ENCODE results near the gene C1orf50. TPM values are rescaled to one million over a fixed set of nuclear protein-coding genes. Genes with fewer than 3 reads are reported as not detected.
A peak's percentile ranks its signal among the peaks of the same experiment; 100 is the strongest.

The C1orf50 gene
- total and polyA plus RNA-seq, 2 donors (not counting 1 experiment from before 2014, with no cell fraction given): 2.7 to 17.1 TPM

DNA sequence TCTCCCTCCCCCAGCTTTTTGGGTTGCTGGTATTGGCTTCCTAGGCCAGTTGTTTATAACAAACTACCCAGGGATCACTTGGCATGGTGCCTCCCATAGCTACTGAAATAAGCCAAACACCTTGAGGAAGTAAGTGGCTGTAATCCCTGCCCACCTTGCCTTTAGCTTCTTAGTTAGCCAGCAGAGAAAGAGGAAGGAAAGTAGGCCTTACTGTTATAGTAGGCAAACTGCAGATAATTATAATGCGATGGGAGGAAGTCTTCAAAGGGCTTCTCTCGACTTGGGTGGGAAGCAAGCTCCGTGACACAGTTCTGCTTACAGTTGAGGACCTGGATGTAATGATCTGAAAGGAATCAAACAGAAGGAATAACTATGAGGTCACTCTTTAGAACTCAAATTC, 8.4 kb upstream of the C1orf50 start:
- CTCF ChIA-PET: interaction anchor here (0.9 to 1.8 kb wide), 8 partner anchors 9 to 315 kb away, joined by 3 to 7 read pairs (median 4); partner anchors contain the start of gene YBX1
- Histone ChIP-seq H3K9ac (ENCODE audit: low read length) (no peak overlapping the region), H2AFZ (ENCODE audit: insufficient read depth, low read depth, low read length, poor library complexity, severe bottlenecking) (peak overlapping the region; percentile 11), H3K36me3 (replicated peaks in 1 of 2; ENCODE audit: control extremely low read depth in 1 of 2, control insufficient read depth in 1 of 2, extremely low read depth in 1 of 2, insufficient read depth in 2 of 2, low read length in 1 of 2) (peaks cover 13 to 37% of the 10 kb centered on the region in 2 experiments), H3K9me3 (ENCODE audit: control extremely low read depth in 1 of 3, control insufficient read depth in 2 of 3, insufficient read depth in 1 of 3, low read length in 2 of 3) (no peaks in the 10 kb centered on the region), H4K20me1 (ENCODE audit: control insufficient read depth, insufficient read depth, low read length, poor library complexity, severe bottlenecking) (no peaks in the 10 kb centered on the region), H3K27ac (ENCODE audit: low read length in 2 of 2) (peak overlapping the region; percentile 51 to 79), H3K27me3 (replicated peaks in 1 of 4; ENCODE audit: control extremely low read depth in 1 of 4, control insufficient read depth in 3 of 4, insufficient read depth in 4 of 4, low read length in 3 of 4) (no peaks in the 10 kb centered on the region), H3K4me3 (ENCODE audit: control extremely low read depth in 1 of 5, extremely low read depth in 1 of 5, insufficient read depth in 1 of 5, low read depth in 2 of 5, low read length in 4 of 5) (no peak overlapping the region), H3K4me1 (ENCODE audit: control insufficient read depth in 2 of 2, insufficient read depth in 2 of 2, low read length in 2 of 2) (peaks cover 15 to 21% of the 10 kb centered on the region in 2 donors), H3K4me2 (replicated peaks; ENCODE audit: low read depth, low read length, poor library complexity, severe bottlenecking) (peak overlapping the region; percentile 36), H3K79me2 (ENCODE audit: control insufficient read depth, insufficient read depth, low read length) (peaks cover 12% of the 10 kb centered on the region)
- no peaks in the 10 kb centered on the region for H3K9me3 Mint-ChIP-seq (ENCODE audit: insufficient read depth)
- no peak for TF ChIP-seq EZH2 (IDR thresholded peaks at IDR 0.05; ENCODE audit: borderline replicate concordance, insufficient read depth, low read depth, low read length, poor library complexity, severe bottlenecking)
- TF ChIP-seq, protein P1, sequence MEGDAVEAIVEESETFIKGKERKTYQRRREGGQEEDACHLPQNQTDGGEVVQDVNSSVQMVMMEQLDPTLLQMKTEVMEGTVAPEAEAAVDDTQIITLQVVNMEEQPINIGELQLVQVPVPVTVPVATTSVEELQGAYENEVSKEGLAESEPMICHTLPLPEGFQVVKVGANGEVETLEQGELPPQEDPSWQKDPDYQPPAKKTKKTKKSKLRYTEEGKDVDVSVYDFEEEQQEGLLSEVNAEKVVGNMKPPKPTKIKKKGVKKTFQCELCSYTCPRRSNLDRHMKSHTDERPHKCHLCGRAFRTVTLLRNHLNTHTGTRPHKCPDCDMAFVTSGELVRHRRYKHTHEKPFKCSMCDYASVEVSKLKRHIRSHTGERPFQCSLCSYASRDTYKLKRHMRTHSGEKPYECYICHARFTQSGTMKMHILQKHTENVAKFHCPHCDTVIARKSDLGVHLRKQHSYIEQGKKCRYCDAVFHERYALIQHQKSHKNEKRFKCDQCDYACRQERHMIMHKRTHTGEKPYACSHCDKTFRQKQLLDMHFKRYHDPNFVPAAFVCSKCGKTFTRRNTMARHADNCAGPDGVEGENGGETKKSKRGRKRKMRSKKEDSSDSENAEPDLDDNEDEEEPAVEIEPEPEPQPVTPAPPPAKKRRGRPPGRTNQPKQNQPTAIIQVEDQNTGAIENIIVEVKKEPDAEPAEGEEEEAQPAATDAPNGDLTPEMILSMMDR (IDR thresholded peaks at IDR 0.05): no peak
- DNase-seq (peak; percentile 40), ATAC-seq (ENCODE audit: low read depth) (no peak)
- POLR2A ChIA-PET: no interaction called here
- H3K27me3 Mint-ChIP-seq: no peaks in the 10 kb centered on the region
- peak overlapping the region; percentile 68 for H3K27ac Mint-ChIP-seq
- intact Hi-C loops (cut with micrococcal nuclease): no loop called here
- 0% methylated on average over 2 of the region's 3 CpGs for WGBS (ENCODE audit: insufficient coverage)
- H3K4me3 Mint-ChIP-seq: no peak overlapping the region
- H3K4me1 Mint-ChIP-seq: peaks cover 15% of the 10 kb centered on the region

DNA sequence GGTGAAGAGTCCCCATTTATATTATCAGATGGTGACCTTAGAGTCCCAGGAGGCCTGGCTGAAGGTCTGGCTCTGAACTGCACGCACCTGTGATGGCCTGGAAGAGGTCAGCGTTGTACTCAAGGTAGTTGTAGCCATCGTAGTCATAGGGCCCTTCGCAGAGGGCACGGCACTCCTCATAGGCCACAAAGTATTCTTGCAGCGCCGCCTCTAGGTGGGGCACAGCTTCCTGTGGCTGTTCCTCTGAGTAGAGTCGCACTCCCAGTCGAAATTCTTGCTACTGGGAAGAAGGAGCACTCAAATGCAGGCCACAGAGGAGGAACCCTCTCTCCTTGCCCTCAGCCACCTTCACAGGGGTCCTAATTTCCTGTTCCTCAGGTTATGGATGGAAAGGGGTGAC, 7.9 kb upstream of the C1orf50 start:
- H3K4me3 ChIP-seq (ENCODE audit: control extremely low read depth in 1 of 5, extremely low read depth in 1 of 5, insufficient read depth in 1 of 5, low read depth in 2 of 5, low read length in 4 of 5): no peak overlapping the region
- no peaks in the 10 kb centered on the region for H3K9me3 Mint-ChIP-seq (ENCODE audit: insufficient read depth)
- 78% methylated on average over 9 of the region's 9 CpGs for WGBS (ENCODE audit: insufficient coverage)
- intact Hi-C loops (cut with micrococcal nuclease): no loop called here
- DNase-seq: no peak
- H3K27ac Mint-ChIP-seq: peak overlapping the region; percentile 68
- peaks cover 15 to 21% of the 10 kb centered on the region in 2 donors for H3K4me1 ChIP-seq (ENCODE audit: control insufficient read depth in 2 of 2, insufficient read depth in 2 of 2, low read length in 2 of 2)
- H2AFZ ChIP-seq (ENCODE audit: insufficient read depth, low read depth, low read length, poor library complexity, severe bottlenecking): peak overlapping the region; percentile 11
- no peak overlapping the region for H3K4me3 Mint-ChIP-seq
- H3K4me1 Mint-ChIP-seq: peaks cover 15% of the 10 kb centered on the region
- ATAC-seq (ENCODE audit: low read depth): no peak
- H3K9ac ChIP-seq (ENCODE audit: low read length): no peak overlapping the region
- peaks cover 10 to 33% of the 10 kb centered on the region in 2 experiments for H3K36me3 ChIP-seq (replicated peaks in 1 of 2; ENCODE audit: control extremely low read depth in 1 of 2, control insufficient read depth in 1 of 2, extremely low read depth in 1 of 2, insufficient read depth in 2 of 2, low read length in 1 of 2)
- no peaks in the 10 kb centered on the region for H3K27me3 Mint-ChIP-seq
- ChIA-PET CTCF (interaction anchor here (0.9 to 1.7 kb wide), 6 partner anchors 9 to 314 kb away, joined by 4 to 6 read pairs (median 4); partner anchors contain the start of gene YBX1), POLR2A (no interaction called here)
- TF ChIP-seq EZH2 (IDR thresholded peaks at IDR 0.05; ENCODE audit: borderline replicate concordance, insufficient read depth, low read depth, low read length, poor library complexity, severe bottlenecking): no peak
- TF ChIP-seq, protein P1 (IDR thresholded peaks at IDR 0.05): no peak
- H3K79me2 ChIP-seq (ENCODE audit: control insufficient read depth, insufficient read depth, low read length): peaks cover 16% of the 10 kb centered on the region
- peak overlapping the region; percentile 36 for H3K4me2 ChIP-seq (replicated peaks; ENCODE audit: low read depth, low read length, poor library complexity, severe bottlenecking)
- H3K27me3 ChIP-seq (replicated peaks in 1 of 4; ENCODE audit: control extremely low read depth in 1 of 4, control insufficient read depth in 3 of 4, insufficient read depth in 4 of 4, low read length in 3 of 4): no peaks in the 10 kb centered on the region
- H3K27ac ChIP-seq (ENCODE audit: low read length in 2 of 2): peak overlapping the region; percentile 51 to 79
- no peaks in the 10 kb centered on the region for H3K9me3 ChIP-seq (ENCODE audit: control extremely low read depth in 1 of 3, control insufficient read depth in 2 of 3, insufficient read depth in 1 of 3, low read length in 2 of 3)
- H4K20me1 ChIP-seq (ENCODE audit: control insufficient read depth, insufficient read depth, low read length, poor library complexity, severe bottlenecking): no peaks in the 10 kb centered on the region

Measured in B cell (primary cell).